Adrenal gland (tissue), 12 donors: Measurements from ENCODE around the gene TPM4. TPM values are rescaled to one million over a fixed set of nuclear protein-coding genes. Genes with fewer than 3 reads are reported as not detected.

Experiments used
- DNase-seq, 7 donors: peaks; one replicate each; pipeline ENCODE4 v3.0.0-alpha.2; 2019 to 2020
- H3K27ac ChIP-seq, 5 donors: fragments of 200-600 bp; sonication (generic) in 4 of 5; 1 replicate in 3 of 5; 2 replicates in 2 of 5; pipeline versions ENCODE4 v1.5.1 to v1.8.0; 2016 to 2020; ENCODE audit warnings: mild to moderate bottlenecking in 1 of 5
- H3K27me3 ChIP-seq: fragments of 200-600 bp; 2 replicates; pipeline ENCODE4 v1.8.0; 2021
- H3K36me3 ChIP-seq, 2 donors: fragments of 200-600 bp; replicated peaks in 1 of 2; 1 replicate in 1 of 2; 2 replicates in 1 of 2; pipeline versions ENCODE4 v1.5.1 to v1.8.0; 2018 to 2022
- H3K4me1 ChIP-seq, 2 donors: fragments of 200-600 bp; replicated peaks in 1 of 2; 1 replicate in 1 of 2; 2 replicates in 1 of 2; pipeline versions ENCODE4 v1.5.1 to v1.8.0; 2018 to 2021
- H3K4me3 ChIP-seq, 4 donors: fragments of 200-600 bp; sonication (generic) in 3 of 4; one replicate each; pipeline ENCODE4 v1.5.1; 2016 to 2018
- H3K9me3 ChIP-seq, 3 donors: fragments of 200-600 bp; sonication (generic) in 1 of 3; replicated peaks in 1 of 3; 1 replicate in 2 of 3; 2 replicates in 1 of 3; pipeline versions ENCODE4 v1.5.1 to v1.8.0; 2016 to 2021
- CTCF ChIP-seq, 6 experiments: fragments of 450-650 bp in 4 of 6; fragments of 200-600 bp in 2 of 6; sonication (generic) in 1 of 6; IDR thresholded peaks; 1 replicate in 5 of 6; 2 replicates in 1 of 6; pipeline versions ENCODE4 v1.5.1 to v1.8.0; 2016 to 2021; ENCODE audit warnings: antibody characterized with exemption in 6 of 6, mild to moderate bottlenecking in 2 of 6, moderate library complexity in 1 of 6
- POLR2A ChIP-seq, 2 donors: fragments of 450-650 bp; IDR thresholded peaks; one replicate each; pipeline ENCODE4 v1.6.1; 2017; ENCODE audit warnings: antibody characterized with exemption in 2 of 2, mild to moderate bottlenecking in 2 of 2, moderate library complexity in 1 of 2
- WGBS, 4 donors: extraction: QIAGEN DNeasy Blood & Tissue Kit in 2 of 4; methylation state at CpG; one replicate each; pipeline versions ENCODE4 v1.1.5 to v1.1.7; 2013 to 2017; 5-methylcytosine and 5-hydroxymethylcytosine counted together
- intact Hi-C, 2 donors: fragments of 100-400 bp; cut with DNase I; formaldehyde crosslinking; loops; one replicate each; pipeline versions ENCODE4 v1.14.1 to v1.15.0; 2022 to 2023
- polyA plus RNA-seq, 3 donors: library from polyadenylated mRNA; stranded (reverse); fragments of 200-250 nt in 2 of 3; fragments of 350-450 nt in 1 of 3; fragmentation: Illumina TruSeq in 1 of 3; extraction: RNeasy Lipid Tissue Mini Kit (QIAGEN cat#74804) in 1 of 3; gene quantifications; one replicate each; pipeline ENCODE4 v1.2.3, GENCODE V29; 2013 to 2014
- total RNA-seq, 9 donors: library from RNA; depleted of rRNA in 4 of 9; stranded (reverse); fragments of >200 nt in 4 of 9; fragments of 120-200 nt in 1 of 9; fragmentation: NEBNext Ultra II Directional in 1 of 9; extraction: Animal tissue kit (Norgen Biotek cat#: 25700) in 1 of 9; gene quantifications; one replicate each; pipeline versions ENCODE4 v1.1.0 to v1.2.4, GENCODE V29; 2013 to 2023
- donor health status: healthy with polysubstance abuse.
- donor health status: Bipolar disorder and iron deficiency.
- donor health status: DM: yes; HTN: yes; CAD: no.
- donor health status: DM: no; HTN: no; CAD: no.
- donor health status: DM: no; HTN: no; CAD: no.
- donor health status: DM: yes; HTN: yes; CAD: no.

The TPM4 gene
- total and polyA plus RNA-seq, 12 donors: 111 to 294 (median 204) TPM

DNA sequence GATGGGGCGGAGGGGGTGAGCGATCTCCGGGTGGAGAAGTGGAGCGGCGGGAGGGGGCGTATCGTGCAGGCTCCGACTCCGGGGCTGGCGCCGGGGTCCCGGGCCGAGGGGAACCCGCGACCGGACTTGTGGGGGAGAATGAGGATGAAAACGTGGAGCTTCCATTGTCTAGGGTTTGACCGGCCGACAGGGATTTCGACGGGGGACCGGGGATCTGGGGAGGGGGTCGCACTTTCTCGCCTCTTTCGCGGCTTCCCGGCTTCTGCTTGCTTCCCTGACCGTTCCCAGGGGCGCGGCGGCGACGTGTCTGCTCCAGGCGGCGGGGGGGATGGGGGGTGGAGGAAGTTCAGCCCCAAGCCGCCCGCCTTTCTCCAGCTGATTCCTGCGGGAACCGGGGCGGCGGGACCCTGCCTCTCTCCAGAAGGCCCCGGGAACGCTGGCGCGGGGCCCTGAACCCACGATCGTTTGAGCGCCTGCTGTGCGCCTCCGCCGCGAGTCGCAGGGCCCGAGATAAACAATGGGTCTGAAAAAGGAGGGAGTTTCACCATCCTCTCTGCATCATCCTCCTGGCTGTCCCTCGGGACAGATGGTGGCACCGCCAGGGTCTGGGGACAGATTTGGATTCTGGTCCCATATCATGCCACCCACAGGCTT, 790 bp downstream of the TPM4 start:
- Histone ChIP-seq H3K27ac (peak overlapping the region; percentile 66 to 99 (median 96)), H3K9me3 (no peaks in the 10 kb centered on the region), H3K27me3 (no peaks in the 10 kb centered on the region), H3K36me3 (peaks cover 0 to 10% of the 10 kb centered on the region in 2 donors), H3K4me1 (peaks cover 24 to 31% of the 10 kb centered on the region in 2 donors), H3K4me3 (peak overlapping the region; percentile 82 to 98 (median 89))
- TF ChIP-seq POLR2A (IDR thresholded peaks at IDR 0.05): peak; percentile 29 to 40
- TF ChIP-seq CTCF (IDR thresholded peaks at IDR 0.05): no peak
- intact Hi-C loops: no loop called here
- 0 to 2% (median 1%) methylated on average over 21 to 56 of the region's 56 CpGs for WGBS, 4 donors
- DNase-seq: peak in 4 of 7 donors; percentile 59 to 73 (median 60)

DNA sequence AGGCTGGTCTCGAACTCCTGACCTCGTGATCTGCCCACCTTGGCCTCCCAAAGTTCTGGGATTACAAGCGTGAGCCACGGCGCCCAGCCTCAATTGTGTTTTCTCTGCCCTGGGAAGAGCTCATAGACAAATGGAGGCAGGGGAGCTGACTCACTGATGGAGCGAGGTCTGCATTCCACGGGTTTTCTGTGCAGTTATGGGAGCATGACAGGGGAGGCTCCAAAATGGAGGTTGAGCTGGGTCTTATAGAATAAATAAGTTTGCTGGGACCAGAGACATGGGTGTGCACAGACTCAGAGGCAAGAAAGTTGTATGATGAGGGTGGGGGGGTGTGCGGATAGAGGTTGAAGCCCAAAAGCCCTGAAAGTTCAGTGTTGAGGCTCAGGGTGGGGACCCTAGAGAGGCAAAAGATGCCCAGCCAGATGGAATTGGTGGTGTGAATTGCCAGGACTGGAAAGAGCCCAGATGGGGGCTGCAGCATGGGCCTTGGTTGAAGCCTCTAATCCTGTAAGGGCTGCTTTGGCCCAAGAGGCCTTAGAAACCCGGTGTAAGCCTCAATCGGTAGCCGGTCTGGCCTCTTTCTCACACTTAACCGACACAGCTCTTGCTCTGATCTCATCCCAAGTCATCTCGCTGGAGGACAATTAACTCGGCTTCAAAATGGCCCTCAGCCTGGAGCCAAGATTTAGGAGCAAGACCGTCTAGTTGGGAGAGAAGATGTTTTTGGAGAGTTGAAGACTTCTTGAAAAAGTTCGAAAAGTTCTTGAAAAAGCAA, 1.9 kb downstream of the TPM4 start:
- H3K27me3 ChIP-seq: no peaks in the 10 kb centered on the region
- intact Hi-C loops: no loop called here
- peak in 1 of 7 donors; percentile 25 for DNase-seq
- TF ChIP-seq CTCF (IDR thresholded peaks at IDR 0.05): no peak
- no peak for TF ChIP-seq POLR2A (IDR thresholded peaks at IDR 0.05)
- H3K4me1 ChIP-seq: peaks cover 24 to 28% of the 10 kb centered on the region in 2 donors
- WGBS, 4 donors: 32 to 47% (median 41%) methylated on average over 13 to 16 of the region's 16 CpGs
- H3K27ac ChIP-seq: peak overlapping the region; percentile 66 to 99 (median 96)
- peak overlapping the region in 1 of 4 donors; percentile 92 for H3K4me3 ChIP-seq
- H3K36me3 ChIP-seq: peaks cover 0 to 21% of the 10 kb centered on the region in 2 donors
- no peaks in the 10 kb centered on the region for H3K9me3 ChIP-seq

DNA sequence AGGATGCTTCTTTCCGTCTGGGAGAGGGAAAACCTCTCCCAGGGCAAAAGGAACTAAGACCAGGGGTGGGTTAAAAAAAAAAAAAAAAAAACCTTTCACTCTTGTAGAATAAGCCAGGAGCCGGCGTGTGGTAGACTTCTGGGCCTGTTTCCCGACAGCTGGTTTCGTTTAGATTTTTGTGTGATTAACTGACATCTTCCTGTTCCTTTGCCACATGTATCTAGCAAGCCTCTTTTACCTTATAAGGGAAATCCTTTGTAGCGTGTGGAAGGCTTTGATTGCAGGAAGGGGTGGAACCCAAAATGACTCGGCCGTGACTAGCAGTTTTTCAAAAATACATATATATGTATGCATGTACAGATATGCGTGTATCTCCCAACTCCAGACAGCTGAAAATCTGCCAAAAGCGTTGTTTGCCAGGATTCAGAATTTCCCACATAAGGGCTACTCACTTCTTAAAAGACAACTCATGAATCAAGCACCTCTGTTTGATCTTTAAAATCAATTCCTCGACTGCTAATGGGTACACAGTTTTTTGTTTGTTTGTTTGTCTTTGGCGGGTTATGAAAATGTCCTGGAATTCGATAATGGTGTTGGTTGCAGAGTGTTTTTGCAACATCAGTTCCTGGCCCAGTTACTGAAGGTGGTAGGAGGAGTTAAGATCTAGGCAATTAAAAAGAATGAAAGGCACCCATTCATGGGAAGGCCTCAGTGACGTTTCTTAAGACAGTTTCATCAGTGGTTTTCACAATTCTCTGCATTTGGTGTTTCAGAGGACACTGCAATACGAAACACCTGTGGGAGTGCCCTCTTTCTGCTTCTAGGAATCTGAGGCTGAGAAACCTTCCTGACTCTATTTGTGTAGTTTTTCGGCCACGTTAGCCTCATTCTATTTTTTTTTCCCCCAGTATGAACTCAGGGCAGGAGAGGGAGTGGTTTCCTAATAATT, 2.7 kb downstream of the TPM4 start:
- 9 to 17% (median 16%) methylated on average over 17 of the region's 17 CpGs for WGBS, 4 donors
- Histone ChIP-seq H3K36me3 (peaks cover 0 to 30% of the 10 kb centered on the region in 2 donors), H3K4me1 (peaks cover 24 to 28% of the 10 kb centered on the region in 2 donors), H3K9me3 (no peaks in the 10 kb centered on the region), H3K4me3 (peak overlapping the region in 1 of 4 donors; percentile 92), H3K27me3 (no peaks in the 10 kb centered on the region), H3K27ac (peak overlapping the region; percentile 66 to 99 (median 96))
- DNase-seq: peak in 6 of 7 donors; percentile 68 to 93 (median 74)
- intact Hi-C loops: no loop called here
- TF ChIP-seq POLR2A (IDR thresholded peaks at IDR 0.05) (peak in 1 of 2 donors; percentile 53), CTCF (IDR thresholded peaks at IDR 0.05) (no peak)
